ENCODE results near the gene IQSEC1.

DNA sequence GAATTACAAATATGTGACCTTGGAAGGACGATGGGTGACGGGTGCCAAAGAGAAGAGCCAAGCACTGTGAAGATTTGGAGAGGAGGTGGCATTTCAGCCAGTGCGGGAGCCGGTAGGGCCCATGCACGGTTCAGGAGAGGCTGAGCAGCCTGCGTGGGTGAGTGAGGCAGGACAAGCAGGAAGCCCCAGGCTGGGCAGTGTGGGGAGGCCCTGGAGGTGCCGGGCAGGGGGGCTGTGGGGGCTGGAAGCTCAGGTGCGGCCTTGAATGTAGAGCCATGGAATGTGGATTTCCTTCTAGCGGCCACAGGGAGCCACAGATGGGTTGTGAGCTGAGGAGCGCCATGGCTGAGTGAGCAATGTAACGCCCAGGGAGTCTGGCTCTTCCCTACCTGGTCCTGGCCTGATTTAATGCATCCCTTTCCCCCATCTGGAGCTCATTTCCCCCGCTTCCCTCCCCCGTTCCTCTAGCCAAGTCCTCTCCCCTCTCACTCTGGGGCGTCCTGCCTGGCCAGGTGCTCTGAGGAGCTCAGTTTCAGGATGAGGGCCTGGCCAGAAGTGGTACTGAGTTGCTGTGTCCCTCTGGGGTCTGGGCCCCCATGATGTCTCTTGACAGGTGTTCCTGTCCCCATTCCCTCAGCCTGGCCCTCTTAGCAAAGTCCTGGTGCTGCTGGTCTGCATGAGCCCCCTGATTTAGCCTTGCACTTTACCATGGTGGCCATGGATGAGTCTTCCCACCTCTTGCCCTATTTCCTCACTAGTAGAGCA lies 41.8 kb upstream of the IQSEC1 start:
- TF ChIP-seq, protein P1, sequence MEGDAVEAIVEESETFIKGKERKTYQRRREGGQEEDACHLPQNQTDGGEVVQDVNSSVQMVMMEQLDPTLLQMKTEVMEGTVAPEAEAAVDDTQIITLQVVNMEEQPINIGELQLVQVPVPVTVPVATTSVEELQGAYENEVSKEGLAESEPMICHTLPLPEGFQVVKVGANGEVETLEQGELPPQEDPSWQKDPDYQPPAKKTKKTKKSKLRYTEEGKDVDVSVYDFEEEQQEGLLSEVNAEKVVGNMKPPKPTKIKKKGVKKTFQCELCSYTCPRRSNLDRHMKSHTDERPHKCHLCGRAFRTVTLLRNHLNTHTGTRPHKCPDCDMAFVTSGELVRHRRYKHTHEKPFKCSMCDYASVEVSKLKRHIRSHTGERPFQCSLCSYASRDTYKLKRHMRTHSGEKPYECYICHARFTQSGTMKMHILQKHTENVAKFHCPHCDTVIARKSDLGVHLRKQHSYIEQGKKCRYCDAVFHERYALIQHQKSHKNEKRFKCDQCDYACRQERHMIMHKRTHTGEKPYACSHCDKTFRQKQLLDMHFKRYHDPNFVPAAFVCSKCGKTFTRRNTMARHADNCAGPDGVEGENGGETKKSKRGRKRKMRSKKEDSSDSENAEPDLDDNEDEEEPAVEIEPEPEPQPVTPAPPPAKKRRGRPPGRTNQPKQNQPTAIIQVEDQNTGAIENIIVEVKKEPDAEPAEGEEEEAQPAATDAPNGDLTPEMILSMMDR (optimal IDR thresholded peaks at IDR 0.05 in 1 of 3, IDR thresholded peaks at IDR 0.05 in 1 of 3, conservative IDR thresholded peaks at IDR 0.05 in 1 of 3; ENCODE audit: extremely low read depth in 1 of 3, insufficient read depth in 2 of 3, low read length in 3 of 3): no peak
- no peak for TF ChIP-seq EZH2 (IDR thresholded peaks at IDR 0.05; ENCODE audit: low read length)
